IPS-15b (cell line): ENCODE measurements around the gene VAT1L.

Experiments
- H3K27me3 ChIP-seq: one replicate; pipeline ENCODE4 v1.6.1; 2013; ENCODE audit warnings: low read length; ENCODE audit not compliant: control insufficient read depth, insufficient read depth
- H3K36me3 ChIP-seq: one replicate; pipeline ENCODE4 v1.6.1; 2013; ENCODE audit warnings: low read length; ENCODE audit not compliant: control insufficient read depth, insufficient read depth
- H3K4me1 ChIP-seq: one replicate; pipeline ENCODE4 v1.6.1; 2013; ENCODE audit warnings: mild to moderate bottlenecking, low read length; ENCODE audit not compliant: control insufficient read depth, insufficient read depth
- H3K4me3 ChIP-seq: one replicate; pipeline ENCODE4 v1.5.1; 2013; ENCODE audit warnings: low read depth, low read length
- H3K9ac ChIP-seq: one replicate; pipeline ENCODE4 v1.6.1; 2013; ENCODE audit warnings: low read depth, mild to moderate bottlenecking, low read length
- H3K9me3 ChIP-seq: one replicate; pipeline ENCODE4 v1.6.1; 2013; ENCODE audit warnings: mild to moderate bottlenecking, low read length; ENCODE audit not compliant: control insufficient read depth, insufficient read depth

Gene VAT1L

GRCh38 chr16:77969861-77970260 is 181.5 kb downstream of the VAT1L start:
- H3K9ac ChIP-seq = no peak overlapping the region
- H3K4me1 ChIP-seq = peaks cover 26% of the 10 kb centered on the region
- H3K4me3 ChIP-seq = no peak overlapping the region
- H3K27me3 ChIP-seq = no peaks in the 10 kb centered on the region
- no peaks in the 10 kb centered on the region for H3K9me3 ChIP-seq
- H3K36me3 ChIP-seq = no peaks in the 10 kb centered on the region

GRCh38 chr16:77970371-77970770 is 182.0 kb downstream of the VAT1L start:
- peaks cover 26% of the 10 kb centered on the region for H3K4me1 ChIP-seq
- no peaks in the 10 kb centered on the region for H3K27me3 ChIP-seq
- no peak overlapping the region for H3K4me3 ChIP-seq
- no peak overlapping the region for H3K9ac ChIP-seq
- H3K9me3 ChIP-seq = no peaks in the 10 kb centered on the region
- H3K36me3 ChIP-seq = peaks cover 1% of the 10 kb centered on the region

GRCh38 chr16:77971306-77972061 is 183.1 kb downstream of the VAT1L start:
- H3K36me3 ChIP-seq = peaks cover 4% of the 10 kb centered on the region
- no peak overlapping the region for H3K4me3 ChIP-seq
- H3K27me3 ChIP-seq = no peaks in the 10 kb centered on the region
- H3K9me3 ChIP-seq = no peaks in the 10 kb centered on the region
- H3K4me1 ChIP-seq = peaks cover 18% of the 10 kb centered on the region
- H3K9ac ChIP-seq = no peak overlapping the region

GRCh38 chr16:77972062-77972392 is 183.7 kb downstream of the VAT1L start:
- Histone ChIP-seq H3K4me1 (peaks cover 15% of the 10 kb centered on the region), H3K27me3 (no peaks in the 10 kb centered on the region), H3K9me3 (no peaks in the 10 kb centered on the region), H3K36me3 (peaks cover 4% of the 10 kb centered on the region), H3K4me3 (no peak overlapping the region), H3K9ac (no peak overlapping the region)

- no peaks in the 10 kb centered on the region for H3K27me3 ChIP-seq
- H3K4me1 ChIP-seq = peaks cover 10% of the 10 kb centered on the region
- peaks cover 4% of the 10 kb centered on the region for H3K36me3 ChIP-seq
- H3K9me3 ChIP-seq = no peaks in the 10 kb centered on the region
- no peak overlapping the region for H3K9ac ChIP-seq
- H3K4me3 ChIP-seq = no peak overlapping the region
These were observed 186.5 kb downstream of the VAT1L start for GRCh38 chr16:77974883-77975282.

- H3K27me3 ChIP-seq = no peaks in the 10 kb centered on the region
These were observed 187.6 kb downstream of the VAT1L start for GRCh38 chr16:77975942-77976341.

GRCh38 chr16:77977339-77977738 is 189.0 kb downstream of the VAT1L start:
- Histone ChIP-seq H3K9me3 (no peaks in the 10 kb centered on the region), H3K36me3 (peaks cover 4% of the 10 kb centered on the region), H3K4me1 (peaks cover 3% of the 10 kb centered on the region), H3K9ac (no peak overlapping the region), H3K4me3 (no peak overlapping the region), H3K27me3 (no peaks in the 10 kb centered on the region)

More at GRCh38 chr16:77975942-77976341, 187.6 kb downstream of the VAT1L start:
- no peak overlapping the region for H3K4me3 ChIP-seq
- H3K9me3 ChIP-seq = no peaks in the 10 kb centered on the region
- H3K36me3 ChIP-seq = peaks cover 4% of the 10 kb centered on the region
- H3K9ac ChIP-seq = no peak overlapping the region
- H3K4me1 ChIP-seq = peaks cover 8% of the 10 kb centered on the region

- no peak overlapping the region for H3K4me3 ChIP-seq
- H3K36me3 ChIP-seq = no peaks in the 10 kb centered on the region
- no peaks in the 10 kb centered on the region for H3K27me3 ChIP-seq
- no peaks in the 10 kb centered on the region for H3K9me3 ChIP-seq
- no peak overlapping the region for H3K9ac ChIP-seq
- H3K4me1 ChIP-seq = no peaks in the 10 kb centered on the region
These were observed 196.7 kb downstream of the VAT1L start for GRCh38 chr16:77985111-77985510.

- Histone ChIP-seq H3K4me1 (no peaks in the 10 kb centered on the region), H3K9ac (no peak overlapping the region), H3K36me3 (no peaks in the 10 kb centered on the region), H3K9me3 (no peaks in the 10 kb centered on the region), H3K27me3 (no peaks in the 10 kb centered on the region), H3K4me3 (no peak overlapping the region)
These were observed 197.8 kb downstream of the VAT1L start for GRCh38 chr16:77986011-77986740.

- Histone ChIP-seq H3K9me3 (no peaks in the 10 kb centered on the region), H3K4me1 (no peaks in the 10 kb centered on the region), H3K27me3 (no peaks in the 10 kb centered on the region), H3K36me3 (no peaks in the 10 kb centered on the region), H3K4me3 (no peak overlapping the region), H3K9ac (no peak overlapping the region)
These were observed 199.4 kb downstream of the VAT1L start for GRCh38 chr16:77987810-77988209.

- Histone ChIP-seq H3K4me1 (peaks cover 8% of the 10 kb centered on the region), H3K36me3 (no peaks in the 10 kb centered on the region), H3K9ac (no peak overlapping the region), H3K4me3 (no peak overlapping the region), H3K27me3 (no peaks in the 10 kb centered on the region), H3K9me3 (no peaks in the 10 kb centered on the region)
These were observed 201.5 kb downstream of the VAT1L start for GRCh38 chr16:77989846-77990245.

GRCh38 chr16:77991701-77992100 is 203.3 kb downstream of the VAT1L start:
- H3K9me3 ChIP-seq = peaks cover 7% of the 10 kb centered on the region
- no peak overlapping the region for H3K9ac ChIP-seq
- peaks cover 8% of the 10 kb centered on the region for H3K4me1 ChIP-seq
- no peaks in the 10 kb centered on the region for H3K27me3 ChIP-seq
- H3K4me3 ChIP-seq = no peak overlapping the region
- no peaks in the 10 kb centered on the region for H3K36me3 ChIP-seq
